Amniotic epithelial cell (primary cell): ENCODE measurements around the gene BEGAIN.
A peak's percentile ranks its signal among the peaks of the same experiment; 100 is the strongest.

Experiments used
- DNase-seq: peaks from one replicate; pipeline ENCODE4 v3.0.0-alpha.2; 2010; ENCODE audit warnings: low read depth

BEGAIN gene

GRCh38 chr14:100601064-100601463 lies 13.8 kb upstream of the BEGAIN start:
- no peak for DNase-seq

- no peak for DNase-seq
Observed at GRCh38 chr14:100599981-100600380, 12.8 kb upstream of the BEGAIN start.

GRCh38 chr14:100594625-100594951 lies 7.4 kb upstream of the BEGAIN start:
- DNase-seq: no peak

- DNase-seq: no peak
Observed at GRCh38 chr14:100593751-100594624, 6.8 kb upstream of the BEGAIN start.

GRCh38 chr14:100592972-100593371 lies 5.8 kb upstream of the BEGAIN start:
- DNase-seq: no peak

GRCh38 chr14:100592461-100592891 lies 5.3 kb upstream of the BEGAIN start:
- DNase-seq: no peak

- DNase-seq: no peak
Observed at GRCh38 chr14:100591453-100592371, 4.5 kb upstream of the BEGAIN start.

GRCh38 chr14:100590726-100591452 lies 3.7 kb upstream of the BEGAIN start:
- no peak for DNase-seq

GRCh38 chr14:100589760-100590469 lies 2.7 kb upstream of the BEGAIN start:
- DNase-seq: no peak

- no peak for DNase-seq
Observed at GRCh38 chr14:100589071-100589759, 2.0 kb upstream of the BEGAIN start.

- no peak for DNase-seq
Observed at GRCh38 chr14:100588671-100589070, 1.5 kb upstream of the BEGAIN start.

GRCh38 chr14:100587763-100588411 lies 670 bp upstream of the BEGAIN start:
- no peak for DNase-seq

GRCh38 chr14:100586403-100587085 lies 673 bp downstream of the BEGAIN start:
- peak; percentile 10 for DNase-seq

- no peak for DNase-seq
Observed at GRCh38 chr14:100586153-100586402, 1.1 kb downstream of the BEGAIN start.

- no peak for DNase-seq
Observed at GRCh38 chr14:100585448-100586152, 1.6 kb downstream of the BEGAIN start.

- no peak for DNase-seq
Observed at GRCh38 chr14:100584056-100585031, 2.9 kb downstream of the BEGAIN start.

GRCh38 chr14:100583245-100583644 lies 4.0 kb downstream of the BEGAIN start:
- no peak for DNase-seq

GRCh38 chr14:100582496-100583165 lies 4.6 kb downstream of the BEGAIN start:
- DNase-seq: no peak
